ENCODE measurements around the gene DAGLA. TPM values are rescaled to one million over a fixed set of nuclear protein-coding genes. Genes with fewer than 3 reads are reported as not detected.

Gene DAGLA
- total RNA-seq, 1 experiment from 2014 or later: 8.6 TPM

GRCh38 chr11:61783717-61784505 lies 103.7 kb downstream of the DAGLA start:
- Histone ChIP-seq H3K27me3 (ENCODE audit: low read length) (no peaks in the 10 kb centered on the region), H3K4me2 (ENCODE audit: low read length) (no peak overlapping the region), H3K9me3 (ENCODE audit: low read length) (no peaks in the 10 kb centered on the region), H3K4me3 (ENCODE audit: low read length) (no peak overlapping the region), H3K9ac (ENCODE audit: low read length) (no peak overlapping the region), H3K36me3 (ENCODE audit: low read depth, low read length) (peaks cover 23% of the 10 kb centered on the region), H3K79me2 (ENCODE audit: low read length) (no peaks in the 10 kb centered on the region), H4K20me1 (ENCODE audit: low read length) (no peaks in the 10 kb centered on the region), H3K27ac (ENCODE audit: low read length) (no peak overlapping the region), H3K4me1 (ENCODE audit: insufficient read depth, low read length) (no peaks in the 10 kb centered on the region), H2AFZ (ENCODE audit: low read length) (no peak overlapping the region), H3F3A (ENCODE audit: low read length, unreplicated experiment) (no peaks in the 10 kb centered on the region), H3K9me2 (replicated peaks; ENCODE audit: low read length) (no peaks in the 10 kb centered on the region)
- ChIA-PET CTCF (interaction anchor here (0.6 kb wide), 1 partner anchor 77 kb away, joined by 3 read pairs; no protein-coding TSS in a partner anchor), POLR2A (ENCODE audit: unreplicated experiment) (no interaction called here)
- DNase-seq (no peak), ATAC-seq (no peak)
- TF ChIP-seq EZH2 (IDR thresholded peaks at IDR 0.05; ENCODE audit: low read length, unreplicated experiment) (no peak), CTCF (conservative IDR thresholded peaks at IDR 0.05; ENCODE audit: low read depth, low read length) (no peak), EZH2phosphoT487 (IDR thresholded peaks at IDR 0.05; ENCODE audit: borderline replicate concordance, low read length) (no peak)
- intact Hi-C loops (cut with micrococcal nuclease): no loop called here
- no TSS peak for BruUV-seq (replicated peaks)

- Histone ChIP-seq H3K27ac (ENCODE audit: low read length) (no peak overlapping the region), H3F3A (ENCODE audit: low read length, unreplicated experiment) (no peaks in the 10 kb centered on the region), H3K4me1 (ENCODE audit: insufficient read depth, low read length) (no peaks in the 10 kb centered on the region), H3K79me2 (ENCODE audit: low read length) (no peaks in the 10 kb centered on the region), H3K9me2 (replicated peaks; ENCODE audit: low read length) (no peaks in the 10 kb centered on the region), H4K20me1 (ENCODE audit: low read length) (no peaks in the 10 kb centered on the region), H2AFZ (ENCODE audit: low read length) (no peak overlapping the region), H3K9ac (ENCODE audit: low read length) (no peak overlapping the region), H3K4me2 (ENCODE audit: low read length) (no peak overlapping the region), H3K4me3 (ENCODE audit: low read length) (no peak overlapping the region), H3K27me3 (ENCODE audit: low read length) (no peaks in the 10 kb centered on the region), H3K36me3 (ENCODE audit: low read depth, low read length) (peaks cover 28% of the 10 kb centered on the region), H3K9me3 (ENCODE audit: low read length) (no peaks in the 10 kb centered on the region)
- POLR2A ChIA-PET (ENCODE audit: unreplicated experiment): no interaction called here
- BruUV-seq (replicated peaks): no TSS peak
- CTCF ChIA-PET: no interaction called here
- intact Hi-C loops (cut with micrococcal nuclease): no loop called here
- DNase-seq (no peak), ATAC-seq (no peak)
- TF ChIP-seq EZH2phosphoT487 (IDR thresholded peaks at IDR 0.05; ENCODE audit: borderline replicate concordance, low read length) (no peak), EZH2 (IDR thresholded peaks at IDR 0.05; ENCODE audit: low read length, unreplicated experiment) (no peak), CTCF (conservative IDR thresholded peaks at IDR 0.05; ENCODE audit: low read depth, low read length) (no peak)
Measured at GRCh38 chr11:61784506-61784805, 104.3 kb downstream of the DAGLA start.

GRCh38 chr11:61785837-61786402 lies 105.7 kb downstream of the DAGLA start:
- DNase-seq (no peak), ATAC-seq (no peak)
- ChIA-PET CTCF (no interaction called here), POLR2A (ENCODE audit: unreplicated experiment) (no interaction called here)
- Histone ChIP-seq H3K9me3 (ENCODE audit: low read length) (no peaks in the 10 kb centered on the region), H3K27me3 (ENCODE audit: low read length) (no peaks in the 10 kb centered on the region), H2AFZ (ENCODE audit: low read length) (no peak overlapping the region), H3K36me3 (ENCODE audit: low read depth, low read length) (peaks cover 38% of the 10 kb centered on the region), H3K9me2 (replicated peaks; ENCODE audit: low read length) (no peaks in the 10 kb centered on the region), H4K20me1 (ENCODE audit: low read length) (no peaks in the 10 kb centered on the region), H3K9ac (ENCODE audit: low read length) (no peak overlapping the region), H3K27ac (ENCODE audit: low read length) (no peak overlapping the region), H3K4me3 (ENCODE audit: low read length) (no peak overlapping the region), H3K79me2 (ENCODE audit: low read length) (peaks cover 9% of the 10 kb centered on the region), H3K4me2 (ENCODE audit: low read length) (no peak overlapping the region), H3F3A (ENCODE audit: low read length, unreplicated experiment) (no peaks in the 10 kb centered on the region), H3K4me1 (ENCODE audit: insufficient read depth, low read length) (no peaks in the 10 kb centered on the region)
- no TSS peak for BruUV-seq (replicated peaks)
- TF ChIP-seq EZH2phosphoT487 (IDR thresholded peaks at IDR 0.05; ENCODE audit: borderline replicate concordance, low read length) (no peak), EZH2 (IDR thresholded peaks at IDR 0.05; ENCODE audit: low read length, unreplicated experiment) (no peak), CTCF (conservative IDR thresholded peaks at IDR 0.05; ENCODE audit: low read depth, low read length) (no peak)
- intact Hi-C loops (cut with micrococcal nuclease): no loop called here

Data from PC-3 (cell line).